Cardiac muscle cell (in vitro differentiated cells and primary cell): ENCODE measurements around the gene CUL1. TPM values are rescaled to one million over a fixed set of nuclear protein-coding genes. Genes with fewer than 3 reads are reported as not detected.
A peak's percentile ranks its signal among the peaks of the same experiment; 100 is the strongest.

Experiments
- DNase-seq, 2 donors: peaks; one replicate each; pipeline versions ENCODE4 v3.0.0 to v3.0.0-alpha.2; 2010 to 2017; ENCODE audit warnings: low read depth in 1 of 2, low spot score in 1 of 2
- H3K27ac ChIP-seq: fragments of 200-600 bp; sonication (generic); 2 replicates; pipeline ENCODE4 v1.5.1; 2016
- H3K27me3 ChIP-seq: fragments of 200-600 bp; sonication (generic); 2 replicates; pipeline ENCODE4 v1.6.0; 2016; ENCODE audit warnings: control low read depth
- H3K36me3 ChIP-seq: fragments of 200-600 bp; sonication (generic); 2 replicates; pipeline ENCODE4 v1.5.1; 2016; ENCODE audit warnings: control low read depth
- H3K4me1 ChIP-seq: fragments of 200-600 bp; sonication (generic); 2 replicates; pipeline ENCODE4 v1.8.1; 2017; ENCODE audit warnings: low read depth, mild to moderate bottlenecking, mixed run types
- H3K4me3 ChIP-seq: fragments of 200-600 bp; sonication (generic); 2 replicates; pipeline ENCODE4 v1.5.1; 2016; ENCODE audit warnings: mild to moderate bottlenecking
- H3K9me3 ChIP-seq: fragments of 200-600 bp; sonication (generic); 2 replicates; pipeline ENCODE4 v1.5.1; 2017; ENCODE audit warnings: low read depth, mild to moderate bottlenecking, control low read depth
- polyA plus RNA-seq: library from polyadenylated mRNA; unstranded; fragments of >200 nt; fragmentation: Nextera tagmentation; extraction: Ambion mirVana; gene quantifications from 2 replicates; pipeline ENCODE4 v1.2.1, GENCODE V29; 2016
- total RNA-seq: library from RNA; depleted of rRNA; stranded (reverse); fragments of >200 nt; gene quantifications from 2 replicates; pipeline ENCODE4 v1.2.3, GENCODE V29; 2016
- TF ChIP-seq, protein P1 (sequence below): IDR thresholded peaks from 2 replicates; pipeline ENCODE4 v1.5.1; 2012; ENCODE audit warnings: low read depth, mild to moderate bottlenecking, low read length

CUL1 gene
- total and polyA plus RNA-seq, 2 experiments from 2014 or later: 58.8 to 71.6 TPM

DNA sequence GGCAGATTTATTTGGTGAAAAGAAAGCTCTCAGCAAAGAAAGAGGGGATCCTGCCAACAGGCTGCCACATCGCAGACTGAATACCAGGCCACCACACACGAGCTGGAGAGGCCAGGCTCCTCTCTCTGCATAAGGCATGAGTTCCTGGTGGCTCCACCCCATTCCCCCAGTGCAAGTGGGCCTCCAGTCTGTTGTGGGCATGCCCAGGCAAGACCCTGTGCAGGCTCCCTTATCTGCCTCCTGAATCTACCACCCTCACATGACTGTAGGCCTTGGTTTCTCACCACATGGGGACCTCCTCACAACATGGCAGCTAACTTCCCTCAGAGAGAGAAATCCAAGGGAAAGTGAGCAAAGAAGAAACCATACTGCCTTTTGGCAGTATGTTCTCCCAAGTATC lies 26.7 kb upstream of the CUL1 start:
- Histone ChIP-seq H3K4me1 (no peaks in the 10 kb centered on the region), H3K4me3 (no peak overlapping the region), H3K36me3 (no peaks in the 10 kb centered on the region), H3K27me3 (no peaks in the 10 kb centered on the region), H3K27ac (no peak overlapping the region), H3K9me3 (no peaks in the 10 kb centered on the region)
- no peak for DNase-seq
- TF ChIP-seq, protein P1, sequence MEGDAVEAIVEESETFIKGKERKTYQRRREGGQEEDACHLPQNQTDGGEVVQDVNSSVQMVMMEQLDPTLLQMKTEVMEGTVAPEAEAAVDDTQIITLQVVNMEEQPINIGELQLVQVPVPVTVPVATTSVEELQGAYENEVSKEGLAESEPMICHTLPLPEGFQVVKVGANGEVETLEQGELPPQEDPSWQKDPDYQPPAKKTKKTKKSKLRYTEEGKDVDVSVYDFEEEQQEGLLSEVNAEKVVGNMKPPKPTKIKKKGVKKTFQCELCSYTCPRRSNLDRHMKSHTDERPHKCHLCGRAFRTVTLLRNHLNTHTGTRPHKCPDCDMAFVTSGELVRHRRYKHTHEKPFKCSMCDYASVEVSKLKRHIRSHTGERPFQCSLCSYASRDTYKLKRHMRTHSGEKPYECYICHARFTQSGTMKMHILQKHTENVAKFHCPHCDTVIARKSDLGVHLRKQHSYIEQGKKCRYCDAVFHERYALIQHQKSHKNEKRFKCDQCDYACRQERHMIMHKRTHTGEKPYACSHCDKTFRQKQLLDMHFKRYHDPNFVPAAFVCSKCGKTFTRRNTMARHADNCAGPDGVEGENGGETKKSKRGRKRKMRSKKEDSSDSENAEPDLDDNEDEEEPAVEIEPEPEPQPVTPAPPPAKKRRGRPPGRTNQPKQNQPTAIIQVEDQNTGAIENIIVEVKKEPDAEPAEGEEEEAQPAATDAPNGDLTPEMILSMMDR: no peak

DNA sequence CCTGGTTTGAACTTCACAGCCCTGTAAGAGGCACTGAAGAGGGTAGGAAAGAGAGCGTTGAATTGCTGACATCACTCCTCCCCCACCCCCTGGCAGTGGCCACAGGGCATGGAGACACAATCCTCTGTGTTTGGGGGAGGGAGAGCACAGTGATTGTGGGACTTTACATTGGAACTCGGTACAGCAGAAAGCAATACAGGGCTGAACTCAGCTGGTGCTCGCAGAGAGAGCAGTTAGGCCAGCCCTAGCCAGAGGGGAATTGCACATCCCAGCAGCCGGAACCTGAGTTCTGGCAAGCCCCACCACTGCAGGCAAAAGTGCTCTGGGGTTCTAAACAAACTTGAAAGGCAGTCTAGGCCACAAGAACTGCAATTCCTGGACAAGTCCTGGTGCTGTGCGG lies 24.0 kb upstream of the CUL1 start:
- TF ChIP-seq, protein P1: no peak
- no peak for DNase-seq
- H3K36me3 ChIP-seq: no peaks in the 10 kb centered on the region
- no peaks in the 10 kb centered on the region for H3K4me1 ChIP-seq
- H3K9me3 ChIP-seq: no peaks in the 10 kb centered on the region
- no peaks in the 10 kb centered on the region for H3K27me3 ChIP-seq
- H3K4me3 ChIP-seq: no peak overlapping the region
- no peak overlapping the region for H3K27ac ChIP-seq

DNA sequence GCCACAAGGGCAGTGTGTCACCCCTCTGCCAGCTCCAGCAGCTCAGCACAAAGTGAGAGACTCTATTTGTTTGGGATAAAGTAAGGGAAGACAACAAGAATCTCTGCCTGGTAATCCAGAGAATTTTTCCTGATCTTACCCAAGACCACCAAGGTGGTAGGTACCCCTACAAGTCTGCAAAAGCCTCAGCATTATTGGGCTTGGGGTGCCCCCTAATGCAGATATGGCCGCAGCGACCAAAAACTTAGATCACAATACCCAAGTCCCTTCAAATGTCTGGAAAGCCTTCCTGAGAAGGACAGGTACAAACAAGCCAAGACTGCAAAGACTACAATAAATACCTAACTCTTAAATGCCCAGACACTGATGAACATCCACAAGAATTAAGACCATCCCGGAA lies 22.4 kb upstream of the CUL1 start:
- H3K4me3 ChIP-seq: no peak overlapping the region
- no peak for DNase-seq
- H3K4me1 ChIP-seq: no peaks in the 10 kb centered on the region
- no peak overlapping the region for H3K27ac ChIP-seq
- no peaks in the 10 kb centered on the region for H3K9me3 ChIP-seq
- TF ChIP-seq, protein P1: no peak
- H3K27me3 ChIP-seq: no peaks in the 10 kb centered on the region
- no peaks in the 10 kb centered on the region for H3K36me3 ChIP-seq

DNA sequence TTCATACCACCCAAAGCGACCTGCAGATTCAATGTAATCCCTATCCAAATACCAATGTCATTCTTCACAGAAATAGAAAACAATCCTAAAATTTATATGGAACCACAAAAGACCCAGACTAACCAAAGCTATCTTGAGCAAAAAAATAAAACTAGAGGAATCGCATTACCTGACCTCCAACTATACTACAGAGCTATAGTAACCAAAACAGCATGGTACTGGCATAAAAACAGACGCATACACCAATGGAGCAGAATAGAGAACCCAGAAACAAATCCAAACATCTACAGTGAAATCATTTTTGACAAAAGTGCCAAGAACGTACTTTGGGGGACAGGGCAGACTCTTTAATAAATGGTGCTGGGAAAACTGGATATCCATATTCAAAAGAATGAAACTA lies 16.9 kb upstream of the CUL1 start:
- no peak for DNase-seq
- Histone ChIP-seq H3K27me3 (no peaks in the 10 kb centered on the region), H3K4me1 (no peaks in the 10 kb centered on the region), H3K27ac (no peak overlapping the region), H3K4me3 (no peak overlapping the region), H3K36me3 (no peaks in the 10 kb centered on the region), H3K9me3 (no peaks in the 10 kb centered on the region)
- TF ChIP-seq, protein P1: no peak

DNA sequence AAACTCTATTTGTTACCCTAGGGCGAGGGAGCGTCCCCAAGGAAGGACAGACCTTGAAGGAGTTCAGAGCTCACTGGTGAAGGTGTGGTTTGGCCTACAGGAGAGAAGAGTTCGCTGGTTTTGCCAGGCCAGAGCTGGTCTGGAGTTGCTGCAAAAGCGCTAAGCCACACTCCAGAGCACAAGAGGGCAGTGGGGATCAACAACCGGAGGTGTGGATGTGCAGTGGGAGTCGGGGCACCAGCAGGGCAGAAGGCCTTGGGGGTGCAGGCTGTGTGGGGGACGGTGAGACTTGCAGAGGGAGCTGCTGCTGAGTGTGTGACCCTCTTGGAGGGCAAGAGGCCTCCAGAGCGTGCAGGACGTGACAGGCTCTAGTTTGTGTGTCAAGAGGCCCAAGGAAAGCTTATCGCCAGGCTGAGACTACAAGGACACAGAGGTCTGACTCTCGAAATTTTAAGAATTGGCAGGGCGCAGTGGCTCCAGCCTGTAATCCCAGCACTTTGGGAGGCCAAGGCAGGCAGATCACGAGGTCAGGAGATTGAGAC lies 14.3 kb upstream of the CUL1 start:
- Histone ChIP-seq H3K4me3 (no peak overlapping the region), H3K27me3 (no peaks in the 10 kb centered on the region), H3K27ac (peak overlapping the region; percentile 34), H3K4me1 (no peaks in the 10 kb centered on the region), H3K9me3 (no peaks in the 10 kb centered on the region), H3K36me3 (no peaks in the 10 kb centered on the region)
- no peak for DNase-seq
- TF ChIP-seq, protein P1: no peak
